ENCODE data around the gene NHP2.

GRCh38 chr5:178201927-178202235, 48.2 kb upstream of the NHP2 start:
- TF ChIP-seq CTCF (IDR thresholded peaks at IDR 0.05), result no peak
- TF ChIP-seq POLR2A (IDR thresholded peaks at IDR 0.05), result no peak
